ENCODE data around the gene PAN3.

Gene PAN3

GRCh38 chr13:28314879-28315278, 176.5 kb downstream of the PAN3 start:
- no peak for DNase-seq

- DNase-seq = no peak
Observed at GRCh38 chr13:28316129-28316528, 177.8 kb downstream of the PAN3 start.

- no peak for DNase-seq
Observed at GRCh38 chr13:28316836-28317235, 178.5 kb downstream of the PAN3 start.

GRCh38 chr13:28318496-28318895, 180.2 kb downstream of the PAN3 start:
- DNase-seq = no peak

- DNase-seq = no peak
Observed at GRCh38 chr13:28319528-28319927, 181.2 kb downstream of the PAN3 start.

GRCh38 chr13:28320209-28320608, 181.9 kb downstream of the PAN3 start:
- DNase-seq = no peak

GRCh38 chr13:28320884-28321574, 182.7 kb downstream of the PAN3 start:
- DNase-seq = no peak

GRCh38 chr13:28321756-28322155, 183.4 kb downstream of the PAN3 start:
- DNase-seq = no peak

- DNase-seq = no peak
Observed at GRCh38 chr13:28322256-28322905, 184.0 kb downstream of the PAN3 start.

GRCh38 chr13:28324181-28324789, 185.9 kb downstream of the PAN3 start:
- DNase-seq = peak; percentile 21 to 68

GRCh38 chr13:28325022-28325421, 186.7 kb downstream of the PAN3 start:
- DNase-seq = no peak

- no peak for DNase-seq
Observed at GRCh38 chr13:28326056-28326455, 187.7 kb downstream of the PAN3 start.

- DNase-seq = no peak
Observed at GRCh38 chr13:28327373-28328270, 189.3 kb downstream of the PAN3 start.

GRCh38 chr13:28328271-28328607, 189.9 kb downstream of the PAN3 start:
- no peak for DNase-seq

GRCh38 chr13:28329395-28330158, 191.2 kb downstream of the PAN3 start:
- no peak for DNase-seq

GRCh38 chr13:28333204-28333881, 195.0 kb downstream of the PAN3 start:
- no peak for DNase-seq

- DNase-seq = no peak
Observed at GRCh38 chr13:28336193-28336657, 197.9 kb downstream of the PAN3 start.

GRCh38 chr13:28337166-28338005, 199.0 kb downstream of the PAN3 start:
- DNase-seq = no peak

- DNase-seq = no peak
Observed at GRCh38 chr13:28338006-28338574, 199.7 kb downstream of the PAN3 start.

- DNase-seq = no peak
Observed at GRCh38 chr13:28338742-28339141, 200.4 kb downstream of the PAN3 start.

GRCh38 chr13:28339419-28339818, 201.1 kb downstream of the PAN3 start:
- DNase-seq = no peak
